NCI-H1048 (cell line): ENCODE results near the gene HDDC2.

Experiments used
- DNase-seq: peaks from one replicate; lab custom pipeline; 2025; lab: John Stamatoyannopoulos, UW

The HDDC2 gene

GRCh38 chr6:125301435-125302391, at the start of gene HDDC2:
Gene HDDC2, minus strand, starts transcription at chr6:125301967. Its CDS starts 35 bp downstream, at chr6:125301932.
- DNase-seq, result no peak

GRCh38 chr6:125346926-125347563, 45.3 kb upstream of the HDDC2 start:
- DNase-seq, result no peak

- DNase-seq, result no peak
Observed at GRCh38 chr6:125346201-125346925, 44.6 kb upstream of the HDDC2 start.

GRCh38 chr6:125341460-125341859, 39.7 kb upstream of the HDDC2 start:
- DNase-seq, result no peak

GRCh38 chr6:125340991-125341390, 39.2 kb upstream of the HDDC2 start:
- DNase-seq, result no peak

GRCh38 chr6:125340175-125340835, 38.5 kb upstream of the HDDC2 start:
- DNase-seq, result no peak

- DNase-seq, result no peak
Observed at GRCh38 chr6:125339653-125340052, 37.9 kb upstream of the HDDC2 start.

GRCh38 chr6:125338381-125338780, 36.6 kb upstream of the HDDC2 start:
- DNase-seq, result no peak

- DNase-seq, result no peak
Observed at GRCh38 chr6:125337706-125338105, 35.9 kb upstream of the HDDC2 start.

GRCh38 chr6:125332664-125333063, 30.9 kb upstream of the HDDC2 start:
- no peak for DNase-seq

GRCh38 chr6:125325586-125325985, 23.8 kb upstream of the HDDC2 start:
- DNase-seq, result no peak

GRCh38 chr6:125323376-125323775, 21.6 kb upstream of the HDDC2 start:
- no peak for DNase-seq

GRCh38 chr6:125316621-125317020, 14.9 kb upstream of the HDDC2 start:
- DNase-seq, result no peak

- no peak for DNase-seq
Observed at GRCh38 chr6:125315548-125315947, 13.8 kb upstream of the HDDC2 start.

- DNase-seq, result peak; percentile 31
Observed at GRCh38 chr6:125314009-125314581, 12.3 kb upstream of the HDDC2 start.

GRCh38 chr6:125312950-125313349, 11.2 kb upstream of the HDDC2 start:
- no peak for DNase-seq

GRCh38 chr6:125312478-125312877, 10.7 kb upstream of the HDDC2 start:
- DNase-seq, result no peak

- DNase-seq, result no peak
Observed at GRCh38 chr6:125310994-125311649, 9.4 kb upstream of the HDDC2 start.

- no peak for DNase-seq
Observed at GRCh38 chr6:125307964-125308615, 6.3 kb upstream of the HDDC2 start.

- DNase-seq, result no peak
Observed at GRCh38 chr6:125307150-125307838, 5.5 kb upstream of the HDDC2 start.
